Measurements from ENCODE around the gene ELANE. TPM values are rescaled to one million over a fixed set of nuclear protein-coding genes. Genes with fewer than 3 reads are reported as not detected.
A peak's percentile ranks its signal among the peaks of the same experiment; 100 is the strongest.
"Not testable (repeated sequence)": the region's sequence is repeated elsewhere in the genome, so short reads cannot be mapped to it uniquely, and the experiment has no call there.

Gene ELANE
- total RNA-seq, 2 experiments from 2014 or later, result not detected

DNA sequence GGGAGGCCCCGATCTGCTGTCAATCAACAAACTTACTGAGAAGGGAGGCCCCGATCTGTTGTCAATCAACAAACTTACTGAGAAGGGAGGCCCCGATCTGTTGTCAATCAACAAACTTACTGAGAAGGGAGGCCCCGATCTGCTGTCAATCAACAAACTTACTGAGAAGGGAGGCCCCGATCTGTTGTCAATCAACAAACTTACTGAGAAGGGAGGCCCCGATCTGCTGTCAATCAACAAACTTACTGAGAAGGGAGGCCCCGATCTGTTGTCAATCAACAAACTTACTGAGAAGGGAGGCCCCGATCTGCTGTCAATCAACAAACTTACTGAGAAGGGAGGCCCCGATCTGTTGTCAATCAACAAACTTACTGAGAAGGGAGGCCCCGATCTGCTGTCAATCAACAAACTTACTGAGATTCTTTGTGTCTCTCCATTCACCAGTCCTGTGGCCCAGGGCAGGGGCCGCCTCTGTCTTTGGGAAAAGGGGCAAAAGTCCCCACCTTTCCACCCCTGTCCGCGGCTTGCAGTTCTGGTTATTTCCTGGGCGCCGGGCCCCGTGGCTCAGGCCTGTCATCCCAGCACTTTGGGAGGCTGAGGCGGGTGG is 1.6 kb downstream of the ELANE start:
- CTCF ChIA-PET, result interaction anchor here (0.7 kb wide), 1 partner anchor 99 kb away, joined by 3 read pairs; no protein-coding TSS in a partner anchor

DNA sequence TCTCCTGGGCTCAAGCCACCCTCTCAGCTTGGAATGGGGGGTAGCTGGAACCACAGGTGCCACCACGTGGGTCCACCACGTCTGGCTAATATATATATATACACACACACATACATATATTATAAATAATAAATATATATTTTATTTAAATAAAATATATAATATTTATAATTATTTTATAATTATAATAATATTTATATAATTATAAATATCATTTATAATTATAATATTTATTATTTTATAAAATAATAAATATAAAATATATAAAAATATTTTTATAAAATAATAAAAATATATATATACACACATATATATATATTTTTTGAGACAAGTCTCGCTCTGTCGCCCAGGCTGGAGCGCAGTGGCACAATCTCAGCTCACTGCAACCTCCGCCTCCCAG is 2.4 kb downstream of the ELANE start:
- H3K27ac Mint-ChIP-seq, result no peak overlapping the region
- ChIA-PET CTCF (interaction anchor here (0.6 to 0.7 kb wide), 2 partner anchors 9 to 99 kb away, joined by 3 to 4 read pairs; no protein-coding TSS in a partner anchor), POLR2A (no interaction called here)
- no peaks in the 10 kb centered on the region for H3K36me3 Mint-ChIP-seq (ENCODE audit: low read depth)
- no peak overlapping the region for H3K4me3 Mint-ChIP-seq
- H3K9me3 Mint-ChIP-seq, result no peaks in the 10 kb centered on the region
- peaks cover 7% of the 10 kb centered on the region for H3K4me1 Mint-ChIP-seq
- no peak for DNase-seq
- H3K27me3 Mint-ChIP-seq, result peaks cover 12% of the 10 kb centered on the region

More for the DNA sequence above, 1.6 kb downstream of the ELANE start:
- DNase-seq; H3K4me3 Mint-ChIP-seq; H3K4me1 Mint-ChIP-seq; POLR2A ChIA-PET; H3K9me3 Mint-ChIP-seq; H3K27ac Mint-ChIP-seq; H3K36me3 Mint-ChIP-seq (ENCODE audit: low read depth): not testable (repeated sequence)
- H3K27me3 Mint-ChIP-seq, result peaks cover 13% of the 10 kb centered on the region

DNA sequence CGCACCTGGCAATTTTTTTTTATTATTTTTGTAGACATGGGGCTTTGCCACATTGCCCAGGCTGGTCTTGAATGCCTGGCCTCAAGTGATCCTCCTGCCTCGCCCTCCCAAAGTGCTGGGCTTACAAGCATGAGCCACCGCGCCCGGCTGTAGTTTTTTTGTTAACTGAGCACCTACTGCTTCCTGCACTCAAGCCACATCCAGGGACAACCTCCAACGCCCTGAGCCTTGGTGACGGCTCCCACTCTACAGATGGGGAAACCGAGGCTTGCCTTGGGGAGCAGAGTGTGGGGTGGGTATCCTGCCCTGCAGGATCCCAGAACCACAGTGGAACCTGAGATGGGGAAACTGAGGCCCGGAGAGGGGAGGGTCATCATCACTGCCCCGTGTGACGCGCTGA is 3.0 kb downstream of the ELANE start:
- H3K36me3 Mint-ChIP-seq (ENCODE audit: low read depth), result no peaks in the 10 kb centered on the region
- no peak overlapping the region for H3K27ac Mint-ChIP-seq
- no peaks in the 10 kb centered on the region for H3K9me3 Mint-ChIP-seq
- H3K4me1 Mint-ChIP-seq, result peaks cover 7% of the 10 kb centered on the region
- DNase-seq, result no peak
- H3K27me3 Mint-ChIP-seq, result peaks cover 17% of the 10 kb centered on the region
- H3K4me3 Mint-ChIP-seq, result no peak overlapping the region
- ChIA-PET CTCF (interaction anchor here (1.4 kb wide), 1 partner anchor 127 kb away, joined by 3 read pairs; no protein-coding TSS in a partner anchor), POLR2A (no interaction called here)

DNA sequence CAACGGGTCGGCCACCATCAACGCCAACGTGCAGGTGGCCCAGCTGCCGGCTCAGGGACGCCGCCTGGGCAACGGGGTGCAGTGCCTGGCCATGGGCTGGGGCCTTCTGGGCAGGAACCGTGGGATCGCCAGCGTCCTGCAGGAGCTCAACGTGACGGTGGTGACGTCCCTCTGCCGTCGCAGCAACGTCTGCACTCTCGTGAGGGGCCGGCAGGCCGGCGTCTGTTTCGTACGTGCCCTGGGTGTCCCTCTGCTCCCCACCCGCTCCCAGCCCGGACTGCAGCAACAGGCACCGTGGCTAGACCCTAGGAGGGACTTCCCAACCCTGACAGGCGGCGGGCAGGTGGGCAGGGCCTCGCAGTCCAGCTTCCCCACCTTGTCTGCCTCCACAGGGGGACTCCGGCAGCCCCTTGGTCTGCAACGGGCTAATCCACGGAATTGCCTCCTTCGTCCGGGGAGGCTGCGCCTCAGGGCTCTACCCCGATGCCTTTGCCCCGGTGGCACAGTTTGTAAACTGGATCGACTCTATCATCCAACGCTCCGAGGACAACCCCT is 3.5 kb downstream of the ELANE start:
- Mint-ChIP-seq H3K36me3 (ENCODE audit: low read depth) (no peaks in the 10 kb centered on the region), H3K27ac (no peak overlapping the region), H3K27me3 (peaks cover 17% of the 10 kb centered on the region), H3K4me3 (no peak overlapping the region), H3K4me1 (peaks cover 7% of the 10 kb centered on the region), H3K9me3 (no peaks in the 10 kb centered on the region)
- ChIA-PET POLR2A (no interaction called here), CTCF (interaction anchor here (0.9 to 1.8 kb wide), 4 partner anchors 67 to 388 kb away, joined by 3 to 6 read pairs (median 3); no protein-coding TSS in a partner anchor)
- DNase-seq, result no peak

DNA sequence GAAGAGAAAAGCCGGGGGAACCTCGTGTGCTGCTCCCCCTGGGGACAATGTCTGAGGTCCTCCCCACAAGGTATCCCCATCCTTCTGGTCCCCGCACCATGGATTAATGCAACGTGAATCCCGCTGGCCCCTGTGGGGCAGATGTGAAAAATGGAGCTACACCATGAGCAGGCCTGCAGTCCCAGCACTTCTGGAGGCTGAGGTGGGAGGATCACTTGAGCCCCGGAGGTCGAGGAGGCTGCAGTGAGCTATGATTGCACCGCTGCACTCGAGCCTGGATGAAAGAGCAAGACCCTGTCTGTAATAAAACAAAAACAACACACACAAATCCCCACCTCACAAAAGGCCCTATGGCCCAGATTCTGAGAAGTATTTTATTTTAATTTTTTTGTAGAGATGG is 6.2 kb downstream of the ELANE start:
- CTCF ChIA-PET, result interaction anchor here (1.4 kb wide), 1 partner anchor 15 kb away, joined by 5 read pairs; no protein-coding TSS in a partner anchor
- Mint-ChIP-seq H3K27me3 (peaks cover 17% of the 10 kb centered on the region), H3K4me3 (no peak overlapping the region), H3K4me1 (peaks cover 14% of the 10 kb centered on the region), H3K27ac (no peak overlapping the region), H3K36me3 (ENCODE audit: low read depth) (no peaks in the 10 kb centered on the region), H3K9me3 (no peaks in the 10 kb centered on the region)
- DNase-seq, result no peak
- POLR2A ChIA-PET, result no interaction called here

DNA sequence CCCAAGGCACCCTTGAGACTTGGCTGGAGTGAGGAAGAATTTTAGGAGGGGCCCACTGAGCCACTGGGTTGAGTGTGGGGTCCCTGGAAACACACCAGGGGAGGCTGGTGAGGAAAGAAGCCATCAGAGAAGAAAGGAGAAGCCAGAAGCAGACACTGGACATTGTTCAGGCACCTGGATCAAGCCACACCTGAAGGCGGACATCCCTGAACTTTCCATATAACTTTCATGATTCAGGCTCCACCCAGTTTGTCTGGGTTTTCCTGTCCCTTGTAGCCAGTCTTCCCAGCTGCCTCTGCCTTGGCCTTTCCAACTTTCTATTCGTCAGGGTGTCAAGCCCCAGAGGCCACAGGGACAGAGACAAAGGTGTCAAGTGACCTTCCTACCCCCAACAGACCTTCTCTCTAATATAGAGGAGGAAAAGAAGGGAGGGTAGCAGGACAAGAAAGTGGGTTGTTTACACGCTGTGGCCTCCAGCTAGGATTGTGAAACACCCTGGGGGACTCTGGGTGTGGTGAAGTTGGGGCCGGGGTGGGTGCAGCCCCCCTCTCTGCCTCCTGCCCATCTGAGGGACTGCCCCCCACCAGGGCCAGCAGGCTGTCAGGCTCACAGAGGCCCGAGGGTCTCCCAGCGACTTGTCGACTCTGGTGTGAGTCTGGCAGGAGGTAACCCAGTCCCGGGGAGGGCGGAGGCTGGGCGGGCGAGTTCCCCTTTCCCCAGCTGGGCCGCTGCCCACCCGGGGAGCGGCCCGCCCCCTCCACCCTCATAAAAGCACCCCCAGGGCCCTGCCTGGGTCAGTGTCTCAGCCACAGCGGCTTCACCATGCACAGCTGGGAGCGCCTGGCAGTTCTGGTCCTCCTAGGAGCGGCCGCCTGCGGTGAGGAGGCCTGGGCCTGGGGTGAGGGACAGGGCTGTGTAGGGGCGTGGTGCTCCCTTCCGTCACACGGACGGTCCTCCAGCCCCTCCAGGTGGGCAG is 7.1 kb downstream of the ELANE start, which contains the start of gene CFD:
Gene CFD (plus strand): TSS at position 797 of the 976 bp plus-strand sequence. CDS start 26 bp downstream, at position 823.
- Mint-ChIP-seq H3K27ac (no peak within 1 kb of the TSS), H3K4me3 (peak within 1 kb of the TSS; percentile 32), H3K36me3 (ENCODE audit: low read depth) (no peaks in the 10 kb centered on the region), H3K9me3 (no peaks in the 10 kb centered on the region), H3K27me3 (peaks cover 14% of the 10 kb centered on the region), H3K4me1 (peaks cover 21% of the 10 kb centered on the region)
- CTCF ChIA-PET, result interaction anchor here (1.4 kb wide), 1 partner anchor 16 kb away, joined by 5 read pairs; no protein-coding TSS in a partner anchor
- POLR2A ChIA-PET, result no interaction called here
- no peak for DNase-seq

DNA sequence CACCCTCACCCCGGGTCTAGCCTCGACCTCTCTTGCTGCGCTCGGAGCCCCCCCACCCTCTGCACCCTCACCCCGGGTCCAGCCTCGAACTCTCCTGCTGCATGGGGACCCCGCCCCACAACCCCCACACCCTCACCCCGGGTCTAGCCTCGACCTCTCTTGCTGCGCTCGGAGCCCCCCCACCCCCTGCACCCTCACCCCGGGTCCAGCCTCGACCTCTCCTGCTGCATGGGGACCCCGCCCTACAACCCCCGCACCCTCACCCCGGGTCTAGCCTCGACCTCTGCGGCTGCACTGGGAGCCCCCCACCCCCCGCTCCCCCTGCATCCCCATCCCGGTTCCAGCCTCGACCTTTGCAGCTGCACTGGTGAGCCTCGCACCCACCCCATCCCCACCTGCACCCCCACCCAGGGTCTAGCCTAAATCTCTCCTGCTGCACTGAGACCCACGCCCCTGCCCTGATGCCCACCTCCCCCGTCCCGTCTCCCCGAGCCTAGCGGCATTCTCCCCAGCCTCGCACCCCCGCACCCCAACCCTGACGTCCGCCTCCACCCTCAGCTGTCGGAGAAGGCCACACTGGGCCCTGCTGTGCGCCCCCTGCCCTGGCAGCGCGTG is 9.1 kb downstream of the ELANE start:
- Mint-ChIP-seq H3K9me3 (no peaks in the 10 kb centered on the region), H3K27me3 (peaks cover 14% of the 10 kb centered on the region), H3K27ac (no peak overlapping the region), H3K4me1 (peaks cover 21% of the 10 kb centered on the region), H3K4me3 (no peak overlapping the region), H3K36me3 (ENCODE audit: low read depth) (no peaks in the 10 kb centered on the region)
- ChIA-PET POLR2A (no interaction called here), CTCF (no interaction called here)
- no peak for DNase-seq

DNA sequence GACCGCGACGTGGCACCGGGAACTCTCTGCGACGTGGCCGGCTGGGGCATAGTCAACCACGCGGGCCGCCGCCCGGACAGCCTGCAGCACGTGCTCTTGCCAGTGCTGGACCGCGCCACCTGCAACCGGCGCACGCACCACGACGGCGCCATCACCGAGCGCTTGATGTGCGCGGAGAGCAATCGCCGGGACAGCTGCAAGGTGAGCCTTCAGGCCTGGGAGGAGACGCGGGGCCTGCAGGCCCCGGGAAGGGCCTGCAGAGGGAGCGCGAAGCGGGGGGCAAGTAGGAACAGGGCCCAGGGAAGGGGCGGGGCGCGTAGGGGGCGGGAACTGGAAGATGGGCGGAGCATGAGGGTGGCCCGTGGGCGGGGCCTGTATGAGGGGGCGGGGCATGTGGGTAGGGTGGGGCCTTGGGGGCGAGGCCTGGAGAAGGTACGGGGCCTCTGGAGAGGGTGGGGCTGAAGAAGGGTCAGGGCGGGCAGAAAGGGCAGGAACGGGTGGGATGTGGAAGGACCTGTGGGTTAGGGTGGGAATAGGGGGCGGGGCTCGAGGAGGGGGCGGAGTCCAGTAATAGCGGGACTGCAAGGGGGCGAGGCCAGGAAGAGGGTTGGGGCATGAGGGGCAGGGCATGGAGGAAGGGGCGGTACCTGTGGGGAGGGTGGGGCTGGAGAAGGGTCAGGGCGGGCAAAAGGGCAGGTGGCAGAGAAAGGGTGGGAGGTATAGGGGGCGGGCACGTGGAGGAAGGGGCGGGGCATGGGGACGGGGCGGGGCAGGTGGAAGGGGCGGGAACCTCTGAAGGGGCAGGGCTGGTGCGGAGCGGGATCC is 9.9 kb downstream of the ELANE start:
- Mint-ChIP-seq H3K4me1 (peaks cover 21% of the 10 kb centered on the region), H3K27me3 (peaks cover 14% of the 10 kb centered on the region), H3K27ac (no peak overlapping the region), H3K4me3 (no peak overlapping the region), H3K36me3 (ENCODE audit: low read depth) (no peaks in the 10 kb centered on the region), H3K9me3 (no peaks in the 10 kb centered on the region)
- DNase-seq, result peak; percentile 69
- CTCF ChIA-PET, result interaction anchor here (1.6 to 2.9 kb wide), 6 partner anchors 10 to 76 kb away, joined by 6 to 34 read pairs (median 10); partner anchors contain the start of genes MED16 and RNU6-9
- POLR2A ChIA-PET, result no interaction called here

DNA sequence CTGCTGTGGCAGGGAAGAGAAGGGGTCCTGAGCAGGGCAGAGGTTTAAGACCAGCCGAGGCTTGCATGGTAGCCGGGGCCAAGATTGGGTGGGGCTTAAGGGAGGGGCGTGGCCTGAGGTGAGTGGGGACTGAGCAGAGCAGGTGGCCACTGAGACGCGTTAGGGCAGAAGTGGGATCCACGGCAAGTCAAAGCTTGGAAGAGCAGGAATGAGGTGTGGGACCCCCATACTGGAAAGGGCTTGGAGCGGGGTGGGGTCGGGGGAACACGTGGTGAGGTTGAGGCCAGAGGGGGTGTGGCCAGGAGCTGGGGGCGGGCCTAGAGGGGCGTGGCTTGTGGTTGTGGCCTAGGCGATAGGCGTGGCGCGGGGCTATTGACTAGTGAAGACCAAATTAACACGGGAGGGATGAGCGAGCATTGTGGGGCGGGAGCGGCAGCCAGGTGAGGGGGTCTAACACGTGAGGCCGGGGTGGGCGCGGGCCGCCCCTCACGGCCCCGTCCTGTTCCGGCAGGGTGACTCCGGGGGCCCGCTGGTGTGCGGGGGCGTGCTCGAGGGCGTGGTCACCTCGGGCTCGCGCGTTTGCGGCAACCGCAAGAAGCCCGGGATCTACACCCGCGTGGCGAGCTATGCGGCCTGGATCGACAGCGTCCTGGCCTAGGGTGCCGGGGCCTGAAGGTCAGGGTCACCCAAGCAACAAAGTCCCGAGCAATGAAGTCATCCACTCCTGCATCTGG is 10.6 kb downstream of the ELANE start:
- H3K36me3 Mint-ChIP-seq (ENCODE audit: low read depth), result peaks cover 3% of the 10 kb centered on the region
- DNase-seq, result peak; percentile 83
- ChIA-PET POLR2A (interaction anchor here (0.6 kb wide), 1 partner anchor 136 kb away, joined by 3 read pairs; no protein-coding TSS in a partner anchor), CTCF (interaction anchor here (0.6 to 2.9 kb wide), 13 partner anchors 9 to 406 kb away, joined by 3 to 34 read pairs (median 7); partner anchors contain the start of genes CIRBP, MED16, PRTN3 and RNU6-9)
- H3K4me3 Mint-ChIP-seq, result peak overlapping the region; percentile 61
- no peaks in the 10 kb centered on the region for H3K9me3 Mint-ChIP-seq
- peaks cover 12% of the 10 kb centered on the region for H3K27me3 Mint-ChIP-seq
- H3K27ac Mint-ChIP-seq, result peak overlapping the region; percentile 87
- peaks cover 17% of the 10 kb centered on the region for H3K4me1 Mint-ChIP-seq

DNA sequence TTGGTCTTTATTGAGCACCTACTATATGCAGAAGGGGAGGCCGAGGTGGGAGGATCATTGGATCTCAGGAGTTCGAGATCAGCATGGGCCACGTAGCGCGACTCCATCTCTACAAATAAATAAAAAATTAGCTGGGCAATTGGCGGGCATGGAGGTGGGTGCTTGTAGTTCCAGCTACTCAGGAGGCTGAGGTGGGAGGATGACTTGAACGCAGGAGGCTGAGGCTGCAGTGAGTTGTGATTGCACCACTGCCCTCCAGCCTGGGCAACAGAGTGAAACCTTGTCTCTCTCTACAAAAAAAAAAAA is 11.2 kb downstream of the ELANE start:
- DNase-seq, result no peak
- Mint-ChIP-seq H3K9me3 (no peaks in the 10 kb centered on the region), H3K27ac (peak overlapping the region; percentile 87), H3K4me1 (peaks cover 16% of the 10 kb centered on the region), H3K36me3 (ENCODE audit: low read depth) (peaks cover 3% of the 10 kb centered on the region), H3K4me3 (peak overlapping the region; percentile 61), H3K27me3 (peaks cover 11% of the 10 kb centered on the region)
- POLR2A ChIA-PET, result interaction anchor here (0.6 kb wide), 2 partner anchors 136 to 742 kb away, joined by 3 to 7 read pairs; no protein-coding TSS in a partner anchor
- CTCF ChIA-PET, result interaction anchor here (0.6 to 2.9 kb wide), 27 partner anchors 9 to 406 kb away, joined by 3 to 34 read pairs (median 4); partner anchors contain the start of genes CIRBP, KISS1R, MED16 and PRTN3

DNA sequence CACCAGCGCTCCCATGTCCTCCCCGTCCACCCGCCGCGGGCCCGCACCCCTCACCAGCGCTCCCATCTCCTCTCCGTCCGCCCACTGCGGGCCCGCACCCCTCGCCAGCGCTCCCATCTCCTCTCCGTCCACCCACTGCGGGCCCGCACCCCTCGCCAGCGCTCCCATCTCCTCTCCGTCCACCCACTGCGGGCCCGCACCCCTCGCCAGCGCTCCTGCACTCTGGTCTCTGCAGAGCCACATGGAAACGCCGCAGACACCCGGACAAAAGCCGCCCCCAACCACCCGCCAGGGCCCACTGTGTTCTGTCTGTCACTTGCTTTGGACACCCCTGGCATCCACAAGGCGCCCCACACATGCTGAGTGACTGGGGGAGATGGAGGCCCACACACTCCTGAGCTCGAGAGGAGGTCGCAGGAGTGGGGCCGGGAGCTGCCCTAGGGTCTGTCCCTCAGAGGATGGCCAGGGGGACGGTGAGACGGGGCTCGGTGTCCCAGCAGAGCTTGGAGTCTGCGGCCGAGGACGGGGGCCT is 14.7 kb downstream of the ELANE start:
- CTCF ChIA-PET, result no interaction called here
- Mint-ChIP-seq H3K4me1 (peaks cover 17% of the 10 kb centered on the region), H3K27ac (no peak overlapping the region), H3K36me3 (ENCODE audit: low read depth) (peaks cover 16% of the 10 kb centered on the region), H3K4me3 (no peak overlapping the region), H3K27me3 (no peaks in the 10 kb centered on the region), H3K9me3 (no peaks in the 10 kb centered on the region)
- POLR2A ChIA-PET, result no interaction called here
- no peak for DNase-seq

All from activated CD4-positive, alpha-beta T cell treated with anti-CD3 and anti-CD28 coated beads, Interleukin-2, amount 10 ng/mL, durations not matched to agents 7 days and 5 days (primary cell).